ENCODE results near the gene BCL6.

Gene BCL6

DNA sequence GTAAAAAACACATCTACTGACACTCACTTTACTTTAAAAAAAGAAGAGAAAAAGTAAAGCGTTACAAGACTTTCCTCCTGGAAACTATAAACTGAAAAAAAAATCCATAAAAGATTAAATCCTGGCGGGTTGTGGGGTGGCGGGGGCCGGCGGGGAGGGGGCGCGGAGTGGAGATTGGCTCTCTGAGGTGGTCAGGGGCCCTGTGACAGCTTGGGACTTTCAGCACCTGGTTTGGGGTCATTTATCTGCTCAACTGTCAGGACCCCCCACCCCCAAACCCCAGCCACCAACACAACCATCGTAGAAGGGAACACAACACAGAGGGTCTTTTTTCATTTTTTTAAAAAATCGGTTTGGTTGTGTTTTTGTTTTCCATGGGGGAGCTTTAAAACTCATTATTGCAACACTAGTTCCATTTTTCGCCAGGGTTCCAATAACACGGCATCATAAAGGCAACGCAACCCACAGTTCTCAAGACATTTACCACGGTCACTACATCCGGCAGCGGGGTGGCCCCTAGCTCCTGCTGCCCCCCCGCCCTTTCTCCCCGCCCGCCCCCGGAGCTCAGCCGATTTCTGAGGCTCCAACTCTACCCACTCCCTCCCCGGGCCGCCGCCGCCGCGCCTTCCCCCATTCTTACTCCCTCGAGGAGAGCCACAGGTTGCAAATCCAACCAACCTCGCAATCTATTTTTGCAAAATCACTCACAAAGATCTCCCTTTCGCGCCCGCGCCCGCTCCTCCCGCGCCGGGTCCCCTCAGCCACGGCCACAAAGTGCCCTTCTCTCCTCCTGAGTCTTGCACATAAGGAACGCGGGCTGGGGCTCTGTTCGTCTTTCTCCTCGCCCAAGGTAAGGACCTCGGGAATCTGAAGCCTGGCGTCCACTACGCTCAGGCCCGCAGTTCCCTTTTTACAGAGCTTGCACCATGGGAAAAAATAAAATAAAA is 1.8 kb downstream of the BCL6 start:
- TF ChIP-seq, protein P1, sequence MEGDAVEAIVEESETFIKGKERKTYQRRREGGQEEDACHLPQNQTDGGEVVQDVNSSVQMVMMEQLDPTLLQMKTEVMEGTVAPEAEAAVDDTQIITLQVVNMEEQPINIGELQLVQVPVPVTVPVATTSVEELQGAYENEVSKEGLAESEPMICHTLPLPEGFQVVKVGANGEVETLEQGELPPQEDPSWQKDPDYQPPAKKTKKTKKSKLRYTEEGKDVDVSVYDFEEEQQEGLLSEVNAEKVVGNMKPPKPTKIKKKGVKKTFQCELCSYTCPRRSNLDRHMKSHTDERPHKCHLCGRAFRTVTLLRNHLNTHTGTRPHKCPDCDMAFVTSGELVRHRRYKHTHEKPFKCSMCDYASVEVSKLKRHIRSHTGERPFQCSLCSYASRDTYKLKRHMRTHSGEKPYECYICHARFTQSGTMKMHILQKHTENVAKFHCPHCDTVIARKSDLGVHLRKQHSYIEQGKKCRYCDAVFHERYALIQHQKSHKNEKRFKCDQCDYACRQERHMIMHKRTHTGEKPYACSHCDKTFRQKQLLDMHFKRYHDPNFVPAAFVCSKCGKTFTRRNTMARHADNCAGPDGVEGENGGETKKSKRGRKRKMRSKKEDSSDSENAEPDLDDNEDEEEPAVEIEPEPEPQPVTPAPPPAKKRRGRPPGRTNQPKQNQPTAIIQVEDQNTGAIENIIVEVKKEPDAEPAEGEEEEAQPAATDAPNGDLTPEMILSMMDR (IDR thresholded peaks at IDR 0.05; ENCODE audit: borderline replicate concordance, control extremely low read depth, extremely low read depth, insufficient read depth, missing control alignments) = no peak
- no peak for DNase-seq (ENCODE audit: low spot score)
- in situ Hi-C loops (cut with MboI; ENCODE audit: low sequenced_read_pairs, unreplicated experiment) = loop anchor here (5.0 to 25.0 kb wide), 2 partner anchors 1209 to 1394 kb away; no protein-coding TSS in a partner anchor

DNA sequence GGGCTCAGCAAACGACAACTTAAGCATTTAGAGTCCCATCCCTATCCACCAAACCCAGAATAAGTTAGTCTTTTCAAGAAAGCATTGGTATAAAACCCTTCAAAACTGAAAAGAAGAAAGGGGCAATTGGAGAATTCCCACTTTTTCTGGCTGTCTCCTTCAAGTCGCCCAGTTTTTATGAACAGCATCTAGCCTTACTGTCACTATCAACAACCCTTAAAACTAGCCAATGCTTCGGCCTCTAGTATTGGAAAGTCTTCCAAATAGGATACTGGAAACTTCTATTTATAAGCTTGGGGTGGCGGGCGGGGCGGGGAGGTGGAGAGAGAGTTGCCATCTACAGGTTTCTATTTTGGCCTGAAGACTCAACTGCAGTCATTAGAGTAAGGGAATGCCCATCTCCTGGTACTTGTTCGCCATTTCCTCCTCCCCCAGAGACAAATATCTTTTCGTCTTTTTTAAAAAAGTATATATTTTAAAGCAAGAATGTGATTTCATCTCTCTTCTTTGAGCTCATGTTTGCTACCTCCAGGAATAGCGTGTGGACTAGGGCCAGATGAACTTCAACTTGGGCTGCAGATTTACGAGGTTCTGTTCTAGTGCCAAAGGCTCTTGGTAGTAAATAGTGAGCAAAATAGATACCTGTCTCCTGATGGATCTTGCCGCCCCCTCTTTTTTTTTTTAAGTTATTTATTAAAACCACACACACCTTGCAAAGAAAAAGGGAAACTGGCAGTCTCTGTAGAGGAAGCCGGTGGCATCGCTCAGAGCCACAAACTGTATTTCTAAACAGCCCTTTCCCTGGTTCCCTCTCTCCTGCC is 2.7 kb downstream of the BCL6 start:
- DNase-seq (ENCODE audit: low spot score) = no peak
- TF ChIP-seq, protein P1 (IDR thresholded peaks at IDR 0.05; ENCODE audit: borderline replicate concordance, control extremely low read depth, extremely low read depth, insufficient read depth, missing control alignments) = no peak
- in situ Hi-C loops (cut with MboI; ENCODE audit: low sequenced_read_pairs, unreplicated experiment) = loop anchor here (5.0 to 25.0 kb wide), 2 partner anchors 1210 to 1395 kb away; no protein-coding TSS in a partner anchor

DNA sequence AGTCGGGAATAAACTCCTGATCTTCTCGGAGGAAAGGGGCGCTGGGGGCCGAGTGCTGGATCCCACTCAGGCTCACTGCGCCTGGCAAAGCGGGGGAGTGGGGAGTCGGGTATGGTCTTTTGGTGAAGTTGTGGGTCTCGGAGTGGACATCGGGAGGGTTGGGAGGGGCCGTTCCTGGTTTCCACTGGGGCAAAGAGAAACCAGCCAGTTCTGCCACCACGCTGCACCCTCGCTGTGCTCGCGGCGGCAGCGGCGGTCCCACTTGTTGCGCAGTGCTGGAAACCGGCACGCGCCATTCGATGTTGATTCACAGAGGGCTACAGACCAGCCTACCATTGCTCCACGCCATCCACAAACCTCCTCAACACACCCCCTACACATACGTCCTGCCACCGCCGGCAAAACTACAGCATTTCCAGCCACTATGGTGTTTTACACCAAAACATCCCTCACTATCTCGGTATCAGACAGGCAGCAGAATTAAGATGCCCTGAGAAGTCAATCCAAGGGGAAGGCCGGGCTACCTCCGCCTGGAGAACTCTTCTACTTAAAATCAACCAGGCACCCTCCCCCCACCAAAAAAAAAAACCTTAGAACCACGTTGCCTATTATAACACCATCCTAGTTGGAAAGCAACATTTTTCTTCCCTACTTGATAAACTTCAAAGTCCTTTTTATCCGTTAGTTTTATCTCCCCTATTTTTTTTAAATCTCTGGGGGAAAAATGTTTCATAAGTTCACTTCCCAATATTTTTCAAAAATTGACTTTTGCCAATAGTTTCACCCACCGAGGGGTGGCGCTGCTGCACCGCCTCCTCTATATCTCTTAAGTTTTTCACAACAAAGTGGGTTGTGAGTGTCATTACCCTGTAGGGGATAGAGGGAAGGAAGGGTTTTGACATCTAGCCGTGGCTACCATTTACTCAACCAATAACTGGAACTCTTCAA is 3.6 kb downstream of the BCL6 start:
- TF ChIP-seq, protein P1 (IDR thresholded peaks at IDR 0.05; ENCODE audit: borderline replicate concordance, control extremely low read depth, extremely low read depth, insufficient read depth, missing control alignments) = peak; percentile 66
- DNase-seq (ENCODE audit: low spot score) = peak; percentile 55
- in situ Hi-C loops (cut with MboI; ENCODE audit: low sequenced_read_pairs, unreplicated experiment) = loop anchor here (5.0 to 25.0 kb wide), 2 partner anchors 1211 to 1396 kb away; no protein-coding TSS in a partner anchor

DNA sequence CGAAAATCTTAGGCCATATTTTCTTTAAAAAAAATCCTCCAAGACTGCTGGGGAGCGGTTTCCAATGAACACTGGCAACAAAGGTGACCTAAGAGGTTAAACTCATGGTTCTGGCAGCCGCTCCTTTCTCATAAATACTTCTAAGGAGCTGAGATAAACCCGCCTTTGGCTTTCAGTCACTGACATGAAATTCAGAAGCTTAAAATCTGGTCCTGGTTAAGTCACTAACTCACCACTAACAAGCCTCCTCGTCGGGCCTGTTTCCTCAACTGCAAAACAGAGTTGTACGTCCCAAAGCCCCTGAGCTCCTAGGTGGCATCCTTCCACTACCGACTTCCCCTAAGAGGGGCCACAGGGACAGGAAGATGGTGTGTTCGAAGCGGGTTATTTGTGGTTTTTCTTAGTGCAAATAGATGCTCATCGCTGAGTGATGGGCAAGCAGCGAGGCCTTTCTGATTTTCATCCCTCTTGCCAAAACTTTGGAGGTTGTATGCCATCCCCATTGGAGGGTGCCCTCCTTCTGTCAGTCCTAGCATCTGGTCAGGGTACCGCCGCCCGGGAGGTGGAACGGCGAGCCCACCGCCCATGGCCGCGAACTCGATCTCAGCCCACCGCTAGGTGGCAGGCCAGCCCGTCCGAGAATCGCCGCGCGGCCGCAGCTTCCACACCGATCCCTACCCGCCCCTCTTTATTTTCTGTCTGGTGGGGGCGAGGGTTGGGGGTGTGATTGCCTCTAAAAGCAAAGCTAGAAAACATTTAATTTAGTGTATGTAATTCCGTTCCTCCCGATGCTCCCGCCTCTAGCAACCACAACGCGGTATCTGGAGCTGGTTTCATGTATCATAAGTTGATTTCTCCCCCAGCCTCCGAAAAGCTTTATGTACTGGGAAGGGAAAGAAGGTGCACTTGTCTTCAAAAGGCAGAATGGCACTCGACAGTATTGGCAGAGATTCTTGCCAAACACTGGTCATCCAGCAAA is 4.6 kb downstream of the BCL6 start:
- in situ Hi-C loops (cut with MboI; ENCODE audit: low sequenced_read_pairs, unreplicated experiment) = loop anchor here (5.0 to 25.0 kb wide), 2 partner anchors 1212 to 1397 kb away; no protein-coding TSS in a partner anchor
- DNase-seq (ENCODE audit: low spot score) = peak; percentile 72
- TF ChIP-seq, protein P1 (IDR thresholded peaks at IDR 0.05; ENCODE audit: borderline replicate concordance, control extremely low read depth, extremely low read depth, insufficient read depth, missing control alignments) = peak; percentile 85

DNA sequence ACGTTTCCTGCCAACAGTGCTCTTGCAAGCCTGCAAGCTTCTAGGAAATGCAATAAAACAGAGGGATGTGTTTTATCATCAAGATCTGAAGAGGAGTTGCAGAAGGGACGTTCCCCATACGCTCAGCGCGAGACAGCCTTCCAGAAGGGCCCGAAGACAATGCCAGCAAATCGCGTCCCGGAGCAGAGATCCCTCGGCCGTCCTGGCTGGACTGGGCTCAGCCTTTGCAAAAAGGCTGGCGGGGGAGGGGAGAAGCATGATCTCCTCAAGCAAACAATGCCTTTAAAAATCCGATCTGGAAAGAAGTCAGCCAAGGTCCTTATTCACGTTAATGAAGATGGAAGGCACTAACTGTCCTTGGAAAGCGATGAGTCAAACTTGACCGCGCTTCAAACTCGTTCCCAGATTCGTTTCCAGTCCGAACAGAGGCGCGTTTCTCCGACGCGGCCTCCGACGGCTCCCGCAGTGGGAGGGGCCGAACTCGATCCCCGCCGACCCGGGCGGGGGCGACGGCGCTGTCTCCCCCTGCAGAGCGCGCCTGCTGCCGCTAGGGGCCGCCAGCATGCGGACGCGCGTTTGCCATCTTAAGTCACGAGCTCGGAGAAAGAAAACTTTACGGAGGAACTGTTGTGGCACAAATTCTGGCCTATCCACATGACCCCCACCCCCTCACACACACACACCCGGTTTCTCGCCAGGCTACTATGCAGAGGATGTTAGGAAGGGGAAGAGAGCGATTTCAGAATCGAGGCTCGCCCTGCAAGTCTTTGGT is 5.5 kb downstream of the BCL6 start:
- TF ChIP-seq, protein P1 (IDR thresholded peaks at IDR 0.05; ENCODE audit: borderline replicate concordance, control extremely low read depth, extremely low read depth, insufficient read depth, missing control alignments) = peak; percentile 96
- in situ Hi-C loops (cut with MboI; ENCODE audit: low sequenced_read_pairs, unreplicated experiment) = loop anchor here (5.0 to 25.0 kb wide), 2 partner anchors 1213 to 1398 kb away; no protein-coding TSS in a partner anchor
- peak; percentile 81 for DNase-seq (ENCODE audit: low spot score)
